Daoy (cell line): ENCODE data around the gene CLINT1. TPM values are rescaled to one million over a fixed set of nuclear protein-coding genes. Genes with fewer than 3 reads are reported as not detected.
A peak's percentile ranks its signal among the peaks of the same experiment; 100 is the strongest.
"Not testable (repeated sequence)": the region's sequence is repeated elsewhere in the genome, so short reads cannot be mapped to it uniquely, and the experiment has no call there.

Experiments used
- DNase-seq: peaks from one replicate; pipeline ENCODE4 v3.0.0-alpha.2; 2015; ENCODE audit warnings: low read depth
- total RNA-seq: library from RNA; depleted of rRNA; stranded (reverse); fragments of >200 nt; shearing (Covaris generic); gene quantifications from 2 replicates; pipeline ENCODE4 v1.2.3, GENCODE V29; 2014; rRNA removed

The CLINT1 gene
- total RNA-seq = 47.6 and 52.6 TPM in 2 replicates

DNA sequence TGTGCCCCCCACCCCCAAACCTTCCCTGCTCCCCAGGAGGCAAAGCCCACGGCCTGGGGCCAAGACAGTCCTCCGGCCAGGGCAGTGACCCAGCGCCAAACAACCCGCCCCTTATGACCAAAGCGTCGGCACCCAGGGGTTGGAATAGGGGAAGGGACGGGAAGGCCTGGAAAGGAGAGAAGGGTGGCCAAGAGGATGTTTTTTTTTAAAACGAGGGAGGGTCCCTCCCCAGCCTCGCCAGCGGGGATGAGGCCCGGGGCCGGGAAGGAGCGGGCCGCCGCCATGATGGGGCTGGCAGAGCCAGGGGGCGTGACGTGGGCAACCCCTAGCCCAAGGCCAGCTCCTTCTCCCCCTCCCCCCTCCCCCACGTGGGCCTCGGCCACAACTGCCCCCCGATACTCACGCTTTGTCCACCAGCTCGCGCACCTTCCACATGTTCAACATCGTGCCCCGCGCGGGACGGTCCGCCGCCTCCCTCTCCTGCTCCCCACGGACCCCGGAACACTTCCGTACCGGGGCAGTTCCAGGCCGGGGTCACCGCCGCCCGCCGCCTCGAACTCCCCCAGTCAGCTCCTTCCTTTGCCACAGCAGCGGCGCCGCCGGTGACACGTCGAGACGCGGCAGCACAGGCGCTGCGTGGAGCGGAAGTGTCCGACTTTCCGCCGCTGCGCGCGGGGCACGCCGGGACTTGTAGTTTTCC is at the start of gene CLINT1:
TSS of gene CLINT1 (minus strand) at position 619 of the 700 bp plus-strand sequence. CDS start at position 444, 175 bp downstream.
- DNase-seq = peak; percentile 95

DNA sequence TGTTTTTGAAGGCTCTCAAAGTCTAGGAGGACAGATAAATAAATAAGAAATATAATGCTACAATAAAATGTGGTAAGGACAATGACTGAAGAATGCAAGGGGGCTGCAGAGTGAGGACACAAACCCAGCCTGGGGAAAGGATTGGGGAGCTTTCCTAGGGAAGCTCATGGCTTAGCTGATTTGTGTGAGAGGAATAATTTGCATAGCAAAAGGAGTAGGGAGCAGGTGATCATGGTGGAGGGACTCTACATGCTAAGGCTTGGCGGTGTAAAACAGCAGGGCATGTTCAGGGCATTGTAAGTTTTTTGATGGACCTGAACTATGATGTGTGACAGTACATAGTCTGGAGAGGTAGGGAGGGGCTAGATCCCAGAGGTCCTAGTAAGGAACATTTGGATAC is 49.5 kb upstream of the CLINT1 start:
- DNase-seq = no peak

- no peak for DNase-seq
These were observed 48.5 kb upstream of the CLINT1 start for GRCh38 chr5:157907479-157907878.

DNA sequence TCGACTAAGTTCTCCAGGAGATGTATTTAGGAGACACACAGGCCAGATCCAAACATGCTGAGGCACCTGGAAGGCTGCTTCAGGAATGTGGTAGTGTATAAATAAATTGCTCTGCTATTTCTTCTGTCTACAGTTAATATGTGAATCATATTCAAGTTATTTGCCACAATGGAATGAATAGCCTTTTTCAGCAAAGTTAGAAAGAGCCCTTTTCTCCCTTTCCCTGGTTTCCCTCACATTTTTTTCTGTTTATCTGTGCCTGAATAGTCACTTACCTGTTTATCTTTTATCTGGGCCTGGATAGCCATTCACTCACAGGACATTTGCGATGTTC is 44.1 kb upstream of the CLINT1 start:
- no peak for DNase-seq

GRCh38 chr5:157902449-157903116 is 43.6 kb upstream of the CLINT1 start:
- no peak for DNase-seq

- no peak for DNase-seq
These were observed 41.7 kb upstream of the CLINT1 start for GRCh38 chr5:157900644-157901043.

GRCh38 chr5:157893611-157894010 is 34.7 kb upstream of the CLINT1 start:
- DNase-seq = no peak

GRCh38 chr5:157892974-157893373 is 34.0 kb upstream of the CLINT1 start:
- no peak for DNase-seq

- no peak for DNase-seq
These were observed 32.1 kb upstream of the CLINT1 start for GRCh38 chr5:157890836-157891597.

- no peak for DNase-seq
These were observed 30.0 kb upstream of the CLINT1 start for GRCh38 chr5:157888814-157889532.

GRCh38 chr5:157886796-157887380 is 27.9 kb upstream of the CLINT1 start:
- DNase-seq = no peak

DNA sequence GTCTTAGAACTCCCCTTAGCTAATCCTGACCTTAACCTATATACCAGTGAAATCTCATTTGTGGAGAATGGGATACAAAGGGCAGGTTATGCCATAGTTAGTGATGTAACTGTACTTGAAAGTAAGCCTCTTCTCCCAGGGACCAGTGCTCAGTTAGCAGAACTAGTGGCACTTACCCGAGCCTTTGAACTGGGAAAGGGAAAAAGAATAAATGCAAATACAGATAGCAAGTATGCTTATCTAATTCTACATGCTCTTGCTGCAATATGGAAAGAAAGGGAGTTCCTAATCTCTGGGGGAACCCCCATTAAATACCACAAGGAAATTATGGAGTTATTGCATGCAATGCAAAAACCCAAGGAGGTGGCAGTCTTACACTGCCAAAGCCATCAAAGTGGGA is 26.1 kb upstream of the CLINT1 start:
- not testable (repeated sequence) for DNase-seq

- DNase-seq = not testable (repeated sequence)
These were observed 22.6 kb upstream of the CLINT1 start for GRCh38 chr5:157881498-157881897.

GRCh38 chr5:157877821-157878220 is 18.9 kb upstream of the CLINT1 start:
- no peak for DNase-seq

- DNase-seq = no peak
These were observed 15.9 kb upstream of the CLINT1 start for GRCh38 chr5:157874861-157875260.

DNA sequence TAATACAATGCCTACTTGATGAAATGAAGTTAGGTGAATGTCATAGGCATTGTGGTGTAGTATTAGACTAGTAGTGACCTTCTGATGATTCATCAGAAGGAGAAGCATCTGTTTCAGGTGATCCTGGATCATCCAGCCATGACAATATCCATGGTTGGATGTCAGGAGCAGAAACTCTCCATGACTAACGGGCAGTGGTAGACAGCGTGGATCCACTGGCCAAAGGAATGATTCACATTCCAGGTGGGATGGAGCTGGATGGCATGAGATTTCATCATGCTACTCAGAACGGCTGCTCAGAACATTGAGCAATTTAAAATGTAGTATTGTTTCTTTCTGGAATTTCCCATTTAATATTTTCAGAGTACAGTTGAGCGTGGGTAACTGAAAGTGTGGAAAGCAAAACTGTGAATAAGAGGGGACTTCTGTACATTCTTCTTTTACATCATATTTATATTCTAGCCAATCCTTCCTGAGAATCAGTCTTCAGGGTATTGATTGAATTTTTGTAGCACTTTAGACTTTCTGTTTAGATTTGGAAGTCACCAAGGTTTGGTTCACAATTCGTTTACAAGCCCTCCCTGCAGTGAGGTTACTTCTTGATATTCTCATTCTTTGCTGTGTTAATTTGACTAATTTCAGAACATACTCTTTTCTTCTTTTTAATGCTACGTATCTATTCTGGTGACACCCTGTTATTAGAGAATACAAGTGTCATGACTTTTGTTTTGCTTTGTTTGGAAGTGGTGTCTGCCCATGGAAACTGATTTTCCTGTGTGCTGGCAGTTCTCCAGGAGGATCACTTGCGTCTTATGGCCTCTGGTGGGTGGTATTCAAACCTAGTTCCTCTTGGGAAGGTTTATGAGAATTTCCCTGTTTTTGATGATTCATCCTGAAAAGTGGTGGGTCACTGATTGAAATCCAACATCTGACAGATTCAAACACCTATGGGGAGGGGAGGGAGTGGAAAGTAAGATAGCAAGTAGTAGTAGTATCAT is 12.2 kb upstream of the CLINT1 start:
- DNase-seq = peak; percentile 42

DNA sequence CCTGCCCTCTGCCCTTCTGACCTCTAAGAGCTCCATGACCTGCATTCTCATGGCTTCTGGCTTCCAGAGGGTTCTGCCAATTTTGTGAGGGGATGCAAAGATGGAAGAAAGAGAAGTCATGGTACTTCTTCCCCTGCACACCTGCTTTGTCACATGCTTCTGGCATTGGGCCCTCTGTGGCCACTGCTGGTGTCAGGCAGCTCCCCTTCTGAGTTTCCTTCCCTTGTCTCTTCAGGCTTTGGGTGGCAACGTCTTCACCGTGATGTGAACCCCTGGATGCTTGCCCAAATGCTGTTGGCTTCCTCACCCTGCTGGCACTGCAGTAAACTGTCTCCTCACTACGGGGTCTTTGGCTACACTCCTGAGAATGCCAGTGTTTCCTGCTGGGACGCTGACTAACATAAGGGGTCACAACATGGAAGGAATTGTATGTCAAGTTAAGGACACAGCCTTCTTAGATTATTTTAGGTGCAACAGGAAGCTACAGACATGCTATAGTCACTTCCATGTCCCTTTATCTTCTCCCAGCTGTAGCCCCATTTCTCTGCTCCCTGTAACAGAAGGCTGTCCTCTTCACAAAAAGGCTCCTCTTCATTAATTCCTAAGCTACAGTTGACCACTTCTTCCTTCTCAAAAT is 8.9 kb upstream of the CLINT1 start:
- no peak for DNase-seq

GRCh38 chr5:157866536-157866935 is 7.6 kb upstream of the CLINT1 start:
- DNase-seq = no peak

- no peak for DNase-seq
These were observed 6.8 kb upstream of the CLINT1 start for GRCh38 chr5:157865781-157866180.

DNA sequence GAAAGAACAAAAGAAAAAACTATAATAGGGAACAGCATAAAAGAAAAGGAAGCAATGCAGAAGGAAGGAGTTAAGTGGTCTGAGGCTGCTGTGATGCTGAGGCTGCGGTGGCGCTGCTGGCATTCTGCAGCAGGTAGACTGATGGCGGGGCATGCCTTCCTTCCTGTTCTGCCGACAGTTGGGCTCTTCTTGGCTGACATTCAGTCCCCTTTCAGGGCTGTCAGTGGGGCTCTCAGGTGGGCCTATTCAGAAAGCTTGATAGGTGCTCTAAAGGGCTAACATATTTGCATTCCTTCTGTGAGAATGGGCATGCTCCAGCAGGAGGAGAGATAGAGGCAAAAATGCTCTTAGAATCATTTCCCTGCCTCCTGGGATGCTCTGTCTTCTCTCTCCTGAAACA is 5.1 kb upstream of the CLINT1 start:
- no peak for DNase-seq
